Activated CD4-positive, alpha-beta T cell treated with anti-CD3 and anti-CD28 coated beads, Interleukin-2, amount 50 U/mL, for 24 hours (primary cell): Measurements from ENCODE around the gene FBXL19.

Experiments used
- DNase-seq, 2 donors: peaks; one replicate each; pipeline ENCODE4 v3.0.0-alpha.2; 2020; ENCODE audit warnings: low read depth in 1 of 2, low spot score in 1 of 2

The FBXL19 gene

GRCh38 chr16:30963925-30964511, 40.6 kb downstream of the FBXL19 start:
- DNase-seq = no peak

GRCh38 chr16:30964574-30965226, 41.3 kb downstream of the FBXL19 start:
- no peak for DNase-seq

GRCh38 chr16:30965436-30965835, 42.1 kb downstream of the FBXL19 start:
- DNase-seq = no peak

GRCh38 chr16:30966033-30966619, 42.8 kb downstream of the FBXL19 start:
- DNase-seq = no peak

GRCh38 chr16:30967795-30968194, 44.4 kb downstream of the FBXL19 start:
- DNase-seq = no peak

- DNase-seq = no peak
These were observed 46.0 kb downstream of the FBXL19 start for GRCh38 chr16:30969246-30969842.

GRCh38 chr16:30971298-30971697, 47.9 kb downstream of the FBXL19 start:
- DNase-seq = no peak

GRCh38 chr16:30972872-30973271, 49.5 kb downstream of the FBXL19 start:
- no peak for DNase-seq

- no peak for DNase-seq
These were observed 51.0 kb downstream of the FBXL19 start for GRCh38 chr16:30974348-30974747.

- no peak for DNase-seq
These were observed 53.1 kb downstream of the FBXL19 start for GRCh38 chr16:30976486-30976885.

GRCh38 chr16:30977502-30977901, 54.1 kb downstream of the FBXL19 start:
- no peak for DNase-seq

- DNase-seq = no peak
These were observed 56.0 kb downstream of the FBXL19 start for GRCh38 chr16:30979170-30980022.

GRCh38 chr16:30980023-30980371, 56.6 kb downstream of the FBXL19 start:
- DNase-seq = no peak

- DNase-seq = no peak
These were observed 57.1 kb downstream of the FBXL19 start for GRCh38 chr16:30980434-30980833.

- no peak for DNase-seq
These were observed 57.6 kb downstream of the FBXL19 start for GRCh38 chr16:30980959-30981358.

- DNase-seq = no peak
These were observed 59.3 kb downstream of the FBXL19 start for GRCh38 chr16:30982548-30983288.

- no peak for DNase-seq
These were observed 60.0 kb downstream of the FBXL19 start for GRCh38 chr16:30983289-30983889.

- no peak for DNase-seq
These were observed 60.7 kb downstream of the FBXL19 start for GRCh38 chr16:30983898-30984610.

GRCh38 chr16:30984669-30985400, 61.5 kb downstream of the FBXL19 start, which contains the start of gene HSD3B7:
Gene HSD3B7 (plus strand): TSS chr16:30985207. CDS start chr16:30985659, 452 bp downstream.
- DNase-seq = peak; percentile 66 to 76
